Activated CD4-positive, alpha-beta T cell treated with anti-CD3 and anti-CD28 coated beads, Interleukin-2, amount 50 U/mL, for 24 hours (primary cell): ENCODE data around the gene MCF2L.

ENCODE experiments used
- DNase-seq, 2 donors: peaks; one replicate each; pipeline ENCODE4 v3.0.0-alpha.2; 2020; ENCODE audit warnings: low read depth in 1 of 2, low spot score in 1 of 2

MCF2L gene

GRCh38 chr13:113080901-113081521 is 112.0 kb downstream of the MCF2L start:
- DNase-seq, result no peak

GRCh38 chr13:113082198-113083021 is 113.4 kb downstream of the MCF2L start:
- no peak for DNase-seq

GRCh38 chr13:113083022-113083373 is 114.0 kb downstream of the MCF2L start:
- no peak for DNase-seq

GRCh38 chr13:113083402-113084061 is 114.5 kb downstream of the MCF2L start:
- DNase-seq, result no peak

GRCh38 chr13:113084094-113084942 is 115.3 kb downstream of the MCF2L start:
- no peak for DNase-seq

GRCh38 chr13:113084943-113085540 is 116.0 kb downstream of the MCF2L start:
- no peak for DNase-seq

GRCh38 chr13:113086031-113086750 is 117.2 kb downstream of the MCF2L start:
- DNase-seq, result no peak

GRCh38 chr13:113086991-113087922 is 118.2 kb downstream of the MCF2L start:
- no peak for DNase-seq

- no peak for DNase-seq
Observed at GRCh38 chr13:113087923-113088690, 119.1 kb downstream of the MCF2L start.

GRCh38 chr13:113088691-113089020 is 119.6 kb downstream of the MCF2L start:
- no peak for DNase-seq

- no peak for DNase-seq
Observed at GRCh38 chr13:113089693-113090414, 120.8 kb downstream of the MCF2L start.

- no peak for DNase-seq
Observed at GRCh38 chr13:113090415-113090770, 121.4 kb downstream of the MCF2L start.

GRCh38 chr13:113090806-113091205 is 121.8 kb downstream of the MCF2L start:
- DNase-seq, result no peak

GRCh38 chr13:113091211-113091771 is 122.3 kb downstream of the MCF2L start:
- no peak for DNase-seq

- no peak for DNase-seq
Observed at GRCh38 chr13:113091891-113092775, 123.1 kb downstream of the MCF2L start.

- DNase-seq, result no peak
Observed at GRCh38 chr13:113092776-113093579, 124.0 kb downstream of the MCF2L start.
